Neural crest cell (in vitro differentiated cells): ENCODE data around the gene HIPK3. TPM values are rescaled to one million over a fixed set of nuclear protein-coding genes. Genes with fewer than 3 reads are reported as not detected.

Experiments used
- DNase-seq: peaks from one replicate; pipeline ENCODE4 v3.0.0; 2021; ENCODE audit warnings: low read depth, mixed read lengths, low spot score
- H3K27ac Mint-ChIP-seq: one replicate; pipeline ENCODE4 v1.8.0; 2021; ENCODE audit warnings: mild to moderate bottlenecking, mixed read lengths; ENCODE audit not compliant: unreplicated experiment
- H3K27me3 Mint-ChIP-seq: 2 replicates; pipeline ENCODE4 v1.8.0; 2021; ENCODE audit warnings: low read depth, mild to moderate bottlenecking, mixed read lengths
- H3K36me3 Mint-ChIP-seq: 2 replicates; pipeline ENCODE4 v1.8.0; 2021; ENCODE audit warnings: low read depth, mild to moderate bottlenecking, mixed read lengths
- H3K4me1 Mint-ChIP-seq: 2 replicates; pipeline ENCODE4 v1.8.0; 2021; ENCODE audit warnings: mixed read lengths
- H3K4me3 Mint-ChIP-seq: one replicate; pipeline ENCODE4 v1.8.0; 2021; ENCODE audit warnings: mild to moderate bottlenecking, mixed read lengths
- H3K9me3 Mint-ChIP-seq: 2 replicates; pipeline ENCODE4 v1.8.0; 2021; ENCODE audit warnings: mixed read lengths
- total RNA-seq: library from RNA; stranded (reverse); gene quantifications from 2 replicates; pipeline ENCODE4 v1.2.1, GENCODE V29; 2021
- TF ChIP-seq, protein P1 (sequence below): fragments of 200-600 bp; sonication (generic); conservative IDR thresholded peaks from 2 replicates; pipeline ENCODE4 v1.5.0; 2021; ENCODE audit warnings: antibody characterized with exemption, mild to moderate bottlenecking

HIPK3 gene
- total RNA-seq, 1 donor from 2014 or later, result 33.8 TPM

DNA sequence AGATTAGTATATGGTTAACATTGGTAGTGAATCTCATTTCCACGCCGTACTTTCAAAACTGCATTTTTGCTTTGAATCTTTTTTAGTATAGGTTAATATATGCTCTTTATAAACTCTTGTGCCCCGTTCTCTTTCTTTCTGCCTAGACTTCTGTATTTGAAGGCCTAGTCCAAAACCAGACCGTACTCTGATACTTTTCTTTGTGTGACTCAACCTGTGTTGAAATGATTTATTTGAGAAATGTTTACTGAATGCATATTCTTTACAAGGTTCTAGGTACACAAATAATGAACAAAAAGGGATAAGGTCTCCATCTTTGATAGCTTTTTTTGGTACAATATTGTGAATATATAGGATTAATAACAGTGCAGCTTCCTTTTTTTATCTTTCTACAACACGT, 68.3 kb downstream of the HIPK3 start:
- Mint-ChIP-seq H3K4me1 (peaks cover 10% of the 10 kb centered on the region), H3K27me3 (no peaks in the 10 kb centered on the region), H3K36me3 (peaks cover 2% of the 10 kb centered on the region), H3K9me3 (no peaks in the 10 kb centered on the region), H3K4me3 (no peak overlapping the region), H3K27ac (no peak overlapping the region)
- TF ChIP-seq, protein P1, sequence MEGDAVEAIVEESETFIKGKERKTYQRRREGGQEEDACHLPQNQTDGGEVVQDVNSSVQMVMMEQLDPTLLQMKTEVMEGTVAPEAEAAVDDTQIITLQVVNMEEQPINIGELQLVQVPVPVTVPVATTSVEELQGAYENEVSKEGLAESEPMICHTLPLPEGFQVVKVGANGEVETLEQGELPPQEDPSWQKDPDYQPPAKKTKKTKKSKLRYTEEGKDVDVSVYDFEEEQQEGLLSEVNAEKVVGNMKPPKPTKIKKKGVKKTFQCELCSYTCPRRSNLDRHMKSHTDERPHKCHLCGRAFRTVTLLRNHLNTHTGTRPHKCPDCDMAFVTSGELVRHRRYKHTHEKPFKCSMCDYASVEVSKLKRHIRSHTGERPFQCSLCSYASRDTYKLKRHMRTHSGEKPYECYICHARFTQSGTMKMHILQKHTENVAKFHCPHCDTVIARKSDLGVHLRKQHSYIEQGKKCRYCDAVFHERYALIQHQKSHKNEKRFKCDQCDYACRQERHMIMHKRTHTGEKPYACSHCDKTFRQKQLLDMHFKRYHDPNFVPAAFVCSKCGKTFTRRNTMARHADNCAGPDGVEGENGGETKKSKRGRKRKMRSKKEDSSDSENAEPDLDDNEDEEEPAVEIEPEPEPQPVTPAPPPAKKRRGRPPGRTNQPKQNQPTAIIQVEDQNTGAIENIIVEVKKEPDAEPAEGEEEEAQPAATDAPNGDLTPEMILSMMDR, result no peak
- DNase-seq, result no peak

DNA sequence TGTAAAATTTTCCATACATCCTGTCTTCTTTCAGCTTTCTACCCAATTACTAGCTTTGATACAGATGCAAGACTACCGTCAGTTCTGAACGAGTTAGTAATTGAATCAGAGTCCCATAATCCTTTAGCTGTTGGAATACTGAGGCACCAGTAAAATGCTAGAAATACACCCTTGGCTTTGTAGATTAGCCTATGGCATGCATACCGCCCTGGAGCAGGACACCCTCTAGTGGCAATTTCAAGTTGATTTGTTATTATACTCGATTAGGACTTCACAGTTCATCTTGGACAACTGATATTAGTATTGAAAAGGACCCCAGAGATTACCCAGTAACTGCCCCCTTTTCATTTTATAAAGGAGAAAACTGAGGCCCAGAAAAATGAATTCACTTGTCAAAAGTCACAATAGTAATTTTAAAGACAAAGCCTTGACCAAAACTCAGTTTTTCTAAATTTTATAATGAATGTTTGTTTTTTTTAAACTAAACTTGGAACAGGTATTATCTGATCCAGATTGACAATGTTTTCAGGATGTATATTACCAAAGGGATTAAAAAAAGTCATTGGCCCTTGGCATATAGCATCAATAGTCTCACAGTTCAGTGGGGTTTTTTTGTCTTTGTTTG, 72.6 kb downstream of the HIPK3 start:
- no peaks in the 10 kb centered on the region for H3K9me3 Mint-ChIP-seq
- TF ChIP-seq, protein P1, result peak; percentile 78
- no peak overlapping the region for H3K27ac Mint-ChIP-seq
- H3K4me1 Mint-ChIP-seq, result peaks cover 4% of the 10 kb centered on the region
- H3K36me3 Mint-ChIP-seq, result peaks cover 2% of the 10 kb centered on the region
- DNase-seq, result peak; percentile 12
- no peak overlapping the region for H3K4me3 Mint-ChIP-seq
- H3K27me3 Mint-ChIP-seq, result no peaks in the 10 kb centered on the region

DNA sequence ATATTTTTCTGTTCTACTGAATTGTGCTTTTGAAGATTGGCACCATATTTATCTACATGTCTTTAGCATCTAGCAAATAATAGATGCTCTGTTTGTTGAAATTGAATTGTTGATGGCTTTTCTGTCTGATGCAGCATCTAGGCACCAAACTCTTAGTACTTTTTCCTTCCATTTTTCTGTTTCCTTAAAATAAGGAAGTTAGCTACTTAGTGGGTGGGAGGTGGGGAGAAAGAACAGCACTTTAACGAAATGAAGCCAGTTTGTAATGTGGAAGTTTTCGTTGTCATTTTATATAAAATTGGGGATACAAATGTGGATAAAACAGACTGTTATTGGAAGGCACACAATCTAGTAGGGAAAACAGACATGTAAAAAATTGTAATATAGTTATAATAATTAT, 76.6 kb downstream of the HIPK3 start:
- no peak overlapping the region for H3K4me3 Mint-ChIP-seq
- H3K36me3 Mint-ChIP-seq, result peaks cover 2% of the 10 kb centered on the region
- TF ChIP-seq, protein P1, result no peak
- no peak for DNase-seq
- H3K27me3 Mint-ChIP-seq, result no peaks in the 10 kb centered on the region
- H3K9me3 Mint-ChIP-seq, result no peaks in the 10 kb centered on the region
- H3K4me1 Mint-ChIP-seq, result peaks cover 4% of the 10 kb centered on the region
- no peak overlapping the region for H3K27ac Mint-ChIP-seq

DNA sequence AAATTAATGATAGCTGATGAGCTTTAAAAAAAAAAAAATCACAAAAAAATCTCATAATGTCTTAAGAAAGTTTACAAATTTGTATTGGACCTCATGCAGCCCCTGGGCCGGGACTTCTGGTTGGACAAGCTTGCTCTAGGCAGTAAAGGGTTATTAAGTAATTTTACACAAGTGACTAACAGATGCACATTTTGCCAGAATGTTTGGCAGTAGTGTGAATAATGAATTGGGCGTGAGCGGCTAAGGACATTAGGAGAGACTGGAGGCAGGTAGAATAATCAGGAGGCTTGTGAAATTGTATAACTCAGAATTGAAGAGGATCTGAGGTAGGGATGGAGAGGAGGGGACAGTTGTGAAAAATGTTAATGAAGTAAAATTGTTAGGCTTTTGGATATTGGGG, 77.4 kb downstream of the HIPK3 start:
- Mint-ChIP-seq H3K36me3 (peaks cover 4% of the 10 kb centered on the region), H3K4me3 (no peak overlapping the region), H3K27me3 (no peaks in the 10 kb centered on the region), H3K9me3 (no peaks in the 10 kb centered on the region), H3K4me1 (peaks cover 3% of the 10 kb centered on the region), H3K27ac (no peak overlapping the region)
- TF ChIP-seq, protein P1, result no peak
- DNase-seq, result no peak

GRCh38 chr11:33339247-33339646, 82.1 kb downstream of the HIPK3 start:
- Mint-ChIP-seq H3K9me3 (no peaks in the 10 kb centered on the region), H3K4me3 (no peak overlapping the region), H3K4me1 (no peaks in the 10 kb centered on the region), H3K27me3 (no peaks in the 10 kb centered on the region), H3K36me3 (peaks cover 8% of the 10 kb centered on the region), H3K27ac (no peak overlapping the region)
- TF ChIP-seq, protein P1, result no peak
- DNase-seq, result no peak
